K562 (cell line): Measurements from ENCODE around the gene PKD1. TPM values are rescaled to one million over a fixed set of nuclear protein-coding genes. Genes with fewer than 3 reads are reported as not detected.
"Not testable (repeated sequence)": the region's sequence is repeated elsewhere in the genome, so short reads cannot be mapped to it uniquely, and the experiment has no call there.

Source experiments
- ATAC-seq: fragments of 200-7000 bp; cut with Tn5 transposase; 3 replicates; pipeline ENCODE4 v1.9.1; 2020; ENCODE audit warnings: moderate library complexity
- BruUV-seq: library from RNA; stranded (reverse); fragments of 400-500 nt; replicated peaks from 2 replicates; lab custom pipeline; 2021; lab: Mats Ljungman, UMichigan
- CTCF ChIA-PET: fragments of 300-600 bp; formaldehyde crosslinking; extraction: SDS; loops from one replicate; lab custom pipeline; 2021; ENCODE audit warnings: low intra/inter-chr PET ratio; lab: Yijun Ruan, JAX
- POLR2A ChIA-PET: fragments of 300-600, 350-650 bp; sonication (Branson Sonifier 250); formaldehyde crosslinking; extraction: SDS; loops from one replicate; lab custom pipeline; 2021; ENCODE audit warnings: antibody characterized with exemption, inconsistent platforms; lab: Yijun Ruan, JAX
- DNase-seq, 4 experiments: peaks; one replicate each; pipeline versions ENCODE4 v3.0.0 to v3.0.0-alpha.2; 2011 to 2018; ENCODE audit warnings: low spot score in 3 of 4, mixed read lengths in 3 of 4; ENCODE audit errors: extremely low read depth in 1 of 4
- FAIRE-seq: peaks from 2 replicates; lab custom pipeline; 2011; peaks lifted over from hg19 to GRCh38; lab: Jason Lieb, UNC
- H2AFZ ChIP-seq: 2 replicates; pipeline ENCODE4 v1.6.0; 2011; ENCODE audit warnings: low read depth, low read length, control low read depth, inconsistent platforms
- H3K27ac ChIP-seq: fragments of 200-600 bp; 3 replicates; pipeline ENCODE4 v1.8.0; 2011; ENCODE audit warnings: low read depth, mild to moderate bottlenecking, control low read depth, inconsistent platforms, low read length, moderate library complexity, mixed read lengths; ENCODE audit errors: extremely low read depth
- H3K27me3 ChIP-seq, 2 experiments: fragments of 300-600 bp in 1 of 2; 2 replicates in 1 of 2; 3 replicates in 1 of 2; pipeline versions ENCODE4 v1.6.0 to v1.8.0; 2011; ENCODE audit warnings: inconsistent platforms in 2 of 2, low read length in 2 of 2, mild to moderate bottlenecking in 1 of 2, mixed read lengths in 1 of 2, moderate library complexity in 1 of 2; ENCODE audit not compliant: control insufficient read depth in 2 of 2, insufficient read depth in 2 of 2
- H3K36me3 ChIP-seq: fragments of 300-600 bp; 3 replicates; pipeline ENCODE4 v1.8.0; 2011; ENCODE audit warnings: mild to moderate bottlenecking, low read length, inconsistent platforms; ENCODE audit not compliant: control insufficient read depth, insufficient read depth
- H3K4me1 ChIP-seq, 2 experiments: fragments of 200-600 bp in 1 of 2; replicated peaks in 1 of 2; 2 replicates in 1 of 2; 3 replicates in 1 of 2; pipeline versions ENCODE4 v1.5.1 to v1.8.0; 2011; ENCODE audit warnings: inconsistent platforms in 2 of 2, low read length in 2 of 2, mild to moderate bottlenecking in 1 of 2, mixed read lengths in 1 of 2, moderate library complexity in 1 of 2; ENCODE audit not compliant: control insufficient read depth in 2 of 2, insufficient read depth in 2 of 2
- H3K4me2 ChIP-seq: 2 replicates; pipeline ENCODE4 v1.6.1; 2011; ENCODE audit warnings: low read length, control low read depth, inconsistent platforms, mixed read lengths; ENCODE audit not compliant: insufficient read depth
- H3K4me3 ChIP-seq: fragments of 200-600 bp; sonication (generic), shearing (Covaris generic); 2 replicates; pipeline ENCODE4 v1.5.1; 2016; ENCODE audit warnings: control low read depth, inconsistent platforms
- H3K79me2 ChIP-seq: fragments of 200-600 bp; 3 replicates; pipeline ENCODE4 v1.8.0; 2011; ENCODE audit warnings: low read length, inconsistent platforms; ENCODE audit not compliant: control insufficient read depth, insufficient read depth
- H3K9ac ChIP-seq, 2 experiments: 2 replicates each; pipeline versions ENCODE4 v1.6.0 to v1.6.1; 2011; ENCODE audit warnings: low read depth in 2 of 2, low read length in 2 of 2, control low read depth in 1 of 2, inconsistent platforms in 1 of 2, mild to moderate bottlenecking in 1 of 2, mixed read lengths in 1 of 2; ENCODE audit not compliant: insufficient read depth in 1 of 2
- H3K9me1 ChIP-seq: one replicate; pipeline ENCODE4 v1.6.0; 2011; ENCODE audit warnings: inconsistent platforms, mild to moderate bottlenecking, low read length, moderate library complexity; ENCODE audit not compliant: control insufficient read depth, insufficient read depth
- H3K9me3 ChIP-seq: replicated peaks from 2 replicates; pipeline ENCODE4 v1.5.1; 2011; ENCODE audit warnings: low read depth, low read length, inconsistent platforms; ENCODE audit not compliant: control insufficient read depth, insufficient read depth
- H4K20me1 ChIP-seq: replicated peaks from 2 replicates; pipeline ENCODE4 v1.6.1; 2011; ENCODE audit warnings: low read length, inconsistent platforms, mixed read lengths; ENCODE audit not compliant: control insufficient read depth, insufficient read depth
- BCOR ChIP-seq: fragments of 450-650 bp; IDR thresholded peaks from 2 replicates; pipeline ENCODE4 v1.6.1; 2016
- ESRRA ChIP-seq: fragments of 450-650 bp; IDR thresholded peaks from 2 replicates; pipeline ENCODE4 v1.6.1; 2014; ENCODE audit warnings: low read depth, mild to moderate bottlenecking, moderate library complexity, borderline replicate concordance
- KDM1A ChIP-seq, 2 experiments: fragments of 450-650 bp; IDR thresholded peaks; 2 replicates each; pipeline ENCODE4 v1.6.1; 2016; ENCODE audit warnings: mild to moderate bottlenecking in 2 of 2
- MAZ ChIP-seq, 2 experiments: fragments of 450-650 bp in 1 of 2; sonication (generic) in 1 of 2; formaldehyde crosslinking; IDR thresholded peaks in 1 of 2; conservative IDR thresholded peaks in 1 of 2; 2 replicates each; pipeline versions ENCODE4 v1.4.0 to v1.5.0; 2020; ENCODE audit warnings: mild to moderate bottlenecking in 1 of 2, missing genetic modification reagents in 1 of 2
- SP1 ChIP-seq: sonication (generic); formaldehyde crosslinking; IDR thresholded peaks from 2 replicates; pipeline ENCODE4 v1.8.1; 2022; ENCODE audit warnings: mild to moderate bottlenecking, missing genetic modification reagents
- WGBS: fragments of 100-300 bp; shearing (Covaris generic); methylation state at CpG from one replicate; pipeline ENCODE4 v1.1.6; 2016; ENCODE audit warnings: low coverage, mixed read lengths; ENCODE audit not compliant: insufficient coverage; ENCODE audit errors: missing lambda C conversion rate; 5-methylcytosine and 5-hydroxymethylcytosine counted together
- in situ Hi-C: fragments of 300-500 bp; cut with MboI; formaldehyde crosslinking; loops from 4 replicates; pipeline ENCODE4 v1.15.0; 2018; ENCODE audit warnings: inconsistent platforms, mixed read lengths
- intact Hi-C: fragments of 100-400 bp; cut with micrococcal nuclease; formaldehyde crosslinking; loops from 2 replicates; pipeline ENCODE4 v1.14.2; 2022
- polyA plus RNA-seq, 8 experiments: library from polyadenylated mRNA; depleted of rRNA in 4 of 8; stranded (reverse) in 5 of 8; unstranded in 3 of 8; fragments of >200 nt; fragmentation: Nextera tagmentation in 2 of 8; fragmentation: Illumina TruSeq in 1 of 8; extraction: Ambion mirVana in 2 of 8; extraction: Trizol in 1 of 8; gene quantifications; 2 replicates each; pipeline versions ENCODE4 v1.2.1 to v1.2.3, GENCODE V29; 2011 to 2014; ENCODE audit warnings: inconsistent platforms in 1 of 8, missing spikeins in 1 of 8
- total RNA-seq, 7 experiments: library from RNA; depleted of rRNA in 6 of 7; stranded (reverse); fragments of >200 nt in 6 of 7; fragmentation: Illumina TruSeq in 2 of 7; extraction: Trizol in 2 of 7; gene quantifications; 2 replicates each; pipeline versions ENCODE4 v1.2.1 to v1.2.3, GENCODE V29; 2011 to 2021; ENCODE audit warnings: low replicate concordance in 1 of 7

Gene PKD1
- total and polyA plus RNA-seq, 9 of the 15 experiments (the other 6 are each of a cell fraction or from before 2014, with no cell fraction given), result 0.23 to 93.5 (median 12.6) TPM

DNA sequence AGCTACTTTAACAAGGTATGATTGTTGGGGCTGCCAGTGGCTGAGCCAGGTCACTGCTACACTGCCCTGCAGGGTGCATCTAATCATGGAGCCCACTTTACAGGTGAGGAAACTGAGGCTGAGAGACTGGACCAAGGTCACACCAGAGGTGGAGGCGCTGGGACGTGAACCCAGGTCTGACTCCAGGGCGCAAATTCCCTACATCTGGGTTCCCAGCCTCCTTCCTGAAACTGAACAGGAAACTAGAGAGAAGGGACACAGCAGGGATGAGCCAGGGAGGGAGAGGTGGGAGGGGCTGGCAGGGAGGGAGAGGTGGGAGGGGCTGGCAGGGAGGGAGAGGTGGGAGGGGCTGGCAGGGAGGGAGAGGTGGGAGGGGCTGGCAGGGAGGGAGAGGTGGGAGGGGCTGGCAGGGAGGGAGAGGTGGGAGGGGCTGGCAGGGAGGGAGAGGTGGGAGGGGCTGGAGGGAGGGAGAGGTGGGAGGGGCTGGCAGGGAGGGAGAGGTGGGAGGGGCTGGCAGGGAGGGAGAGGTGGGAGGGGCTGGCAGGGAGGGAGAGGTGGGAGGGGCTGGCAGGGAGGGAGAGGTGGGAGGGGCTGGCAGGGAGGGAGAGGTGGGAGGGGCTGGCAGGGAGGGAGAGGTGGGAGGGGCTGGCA lies 7.9 kb downstream of the PKD1 start:
- H3K9me3 ChIP-seq, H3K9ac ChIP-seq, H2AFZ ChIP-seq, in situ Hi-C loops, H4K20me1 ChIP-seq, intact Hi-C loops, CTCF ChIA-PET, H3K27ac ChIP-seq, H3K9me1 ChIP-seq, H3K4me3 ChIP-seq, H3K27me3 ChIP-seq, POLR2A ChIA-PET, H3K36me3 ChIP-seq, BruUV-seq: not testable (repeated sequence)
- peaks cover 15% of the 10 kb centered on the region for H3K79me2 ChIP-seq
- peak in 1 of 2 experiments; percentile 65; a peak in 1 of 4 replicates for TF ChIP-seq KDM1A (IDR thresholded peaks at IDR 0.05)
- 0 out of 4 replicates have a peak, but pooled peaks of 1 of the 2 experiments have one; percentile 13 for TF ChIP-seq MAZ (CRISPR knock-in tag; conservative IDR thresholded peaks at IDR 0.05 in 1 of 2, IDR thresholded peaks at IDR 0.05 in 1 of 2)
- TF ChIP-seq SP1 (CRISPR knock-in tag), result 0 out of 2 replicates have a peak, but pooled peaks have one; percentile 13
- TF ChIP-seq ESRRA, result peak; percentile 70
- peak; percentile 70 for TF ChIP-seq BCOR
- peak in 1 of 4 experiments; percentile 32 for DNase-seq
- H3K4me2 ChIP-seq, result 0 out of 2 replicates have a peak overlapping the region, but pooled peaks have one; percentile 21
- WGBS, result 10% methylated on average over 3 of the region's 3 CpGs
- peak; percentile 25 for ATAC-seq
- peak; percentile 59 for FAIRE-seq
- H3K4me1 ChIP-seq, result peaks cover 0 to 49% of the 10 kb centered on the region in 2 experiments; a peak in 4 of 5 replicates
